Left ventricle myocardium inferior (tissue), 1 donor: Measurements from ENCODE around the gene POU3F1. TPM values are rescaled to one million over a fixed set of nuclear protein-coding genes. Genes with fewer than 3 reads are reported as not detected.

Experiments
- microRNA-seq: library from miRNA; unstranded; fragments of <30 nt; microRNA quantifications from one replicate; pipeline ENCODE4 v1.2.0, GENCODE V29; 2020
- total RNA-seq: library from RNA; stranded (reverse); fragmentation: NEBNext Ultra II Directional; extraction: Animal tissue kit (Norgen Biotek cat#: 25700); gene quantifications from one replicate; pipeline ENCODE4 v1.2.1, GENCODE V29; 2021
- donor health status: DM: no; HTN: yes; CAD: no; lungs with severe emphysema.

Gene POU3F1
- total RNA-seq, 1 donor from 2014 or later: 0.11 TPM

Small RNA genes within 50 kb of the gene (microRNA-seq; reads per million reads assigned to microRNA genes)
- gene MIR3659: not detected

Other genes starting within 250 kb of the POU3F1 start
- 47.3 TPM for gene C1orf122, start 239.0 kb downstream of the POU3F1 start, total RNA-seq
- gene YRDC, start 238.6 kb downstream of the POU3F1 start, total RNA-seq: 5.7 TPM
- gene MTF1, start 187.2 kb downstream of the POU3F1 start, total RNA-seq: 11.3 TPM
- 10.9 TPM for gene INPP5B, start 99.7 kb downstream of the POU3F1 start, total RNA-seq
- gene SF3A3, start 56.8 kb downstream of the POU3F1 start, total RNA-seq: 29.5 TPM
- 15.8 TPM for gene FHL3, start 41.3 kb downstream of the POU3F1 start, total RNA-seq
- gene UTP11, start 34.1 kb downstream of the POU3F1 start, total RNA-seq: 39.6 TPM